Measurements from ENCODE around the gene CACNA2D1. TPM values are rescaled to one million over a fixed set of nuclear protein-coding genes. Genes with fewer than 3 reads are reported as not detected.

Gene CACNA2D1
- total RNA-seq, 1 experiment from 2014 or later: 36.2 TPM

- no peak overlapping the region for H3K23ac ChIP-seq (ENCODE audit: insufficient read length, low read depth, low read length)
Measured at GRCh38 chr7:82204694-82205093, 238.9 kb downstream of the CACNA2D1 start.

More at GRCh38 chr7:82204694-82205093, 238.9 kb downstream of the CACNA2D1 start:
- Histone ChIP-seq H4K5ac (ENCODE audit: insufficient read length, low read depth, low read length) (no peak overlapping the region), H2BK5ac (ENCODE audit: insufficient read length, low read length) (no peak overlapping the region), H2BK20ac (ENCODE audit: low read depth, low read length, poor library complexity, severe bottlenecking) (no peak overlapping the region), H3K79me1 (ENCODE audit: insufficient read depth, low read depth, low read length, poor library complexity, severe bottlenecking) (no peaks in the 10 kb centered on the region), H3K4me2 (ENCODE audit: insufficient read depth, insufficient read length, low read length) (no peak overlapping the region), H3T11ph (ENCODE audit: low read length) (no peak overlapping the region), H3K27ac (ENCODE audit: insufficient read length, low read depth, low read length) (no peak overlapping the region), H4K8ac (replicated peaks; ENCODE audit: insufficient read length, low read depth, low read length) (no peak overlapping the region), H3K14ac (ENCODE audit: insufficient read depth, low read length) (no peak overlapping the region), H3K56ac (ENCODE audit: insufficient read length, low read depth, low read length) (no peak overlapping the region), H3K4ac (ENCODE audit: low read depth, low read length) (no peak overlapping the region), H3K4me1 (ENCODE audit: insufficient read depth, low read length) (no peaks in the 10 kb centered on the region), H2BK12ac (ENCODE audit: insufficient read length, low read depth, low read length) (no peak overlapping the region), H2AFZ (ENCODE audit: low read length) (no peak overlapping the region), H4K20me1 (ENCODE audit: control insufficient read depth, insufficient read depth, insufficient read length) (no peaks in the 10 kb centered on the region), H3K27me3 (ENCODE audit: insufficient read depth, low read length) (no peaks in the 10 kb centered on the region), H2AK5ac (ENCODE audit: insufficient read length, low read length) (no peak overlapping the region), H3K79me2 (ENCODE audit: insufficient read depth, low read length) (no peaks in the 10 kb centered on the region), H2BK15ac (ENCODE audit: low read depth, low read length) (no peak overlapping the region), H3K18ac (ENCODE audit: insufficient read length, low read depth, low read length) (no peak overlapping the region), H3K9me3 (ENCODE audit: control insufficient read depth, low read depth, low read length) (no peaks in the 10 kb centered on the region), H3K23me2 (ENCODE audit: insufficient read length, low read depth, low read length, poor library complexity, severe bottlenecking) (no peaks in the 10 kb centered on the region), H4K91ac (ENCODE audit: insufficient read length, low read depth, low read length) (no peak overlapping the region), H3K9ac (ENCODE audit: extremely low read depth, insufficient read length, low read length) (no peak overlapping the region), H2BK120ac (ENCODE audit: low read depth, low read length, poor library complexity, severe bottlenecking) (no peak overlapping the region)
- WGBS (ENCODE audit: extremely low coverage, insufficient read length, low lambda C conversion rate): no CpG with 5 or more reads among the region's 4 CpGs
- DNase-seq: no peak
- Mint-ChIP-seq H3K9me3 (peaks cover 0 to 6% of the 10 kb centered on the region in 2 experiments; a peak in 2 of 5 replicates), H3K4me3 (no peak overlapping the region), H3K27me3 (ENCODE audit: low read depth) (0 out of 2 replicates have a peak, but pooled peaks cover 2% of the 10 kb centered on the region), H3K4me1 (peaks cover 0 to 5% of the 10 kb centered on the region in 2 experiments; a peak in 2 of 4 replicates), H3K36me3 (ENCODE audit: insufficient read depth in 1 of 3, low read depth in 3 of 3) (peaks cover 11 to 18% (median 16%) of the 10 kb centered on the region in 3 experiments), H3K27ac (peak overlapping the region in 2 of 3 experiments; percentile 40 to 68; a peak in 3 of 7 replicates)
- TF ChIP-seq CTCF (conservative IDR thresholded peaks at IDR 0.05): no peak
